SK-N-MC (cell line): ENCODE measurements around the gene CLMP.
"Not testable (repeated sequence)": the region's sequence is repeated elsewhere in the genome, so short reads cannot be mapped to it uniquely, and the experiment has no call there.

Source experiments
- DNase-seq: peaks from one replicate; pipeline ENCODE4 v3.0.0-alpha.2; 2011; ENCODE audit warnings: low read depth, low spot score
- H3K27ac ChIP-seq: fragments of 200-600 bp; sonication (generic); 2 replicates; pipeline ENCODE4 v1.5.1; 2016; ENCODE audit warnings: mixed run types
- H3K36me3 ChIP-seq: fragments of 200-600 bp; sonication (generic); 2 replicates; pipeline ENCODE4 v1.6.1; 2017; ENCODE audit warnings: antibody characterized with exemption, low read length, mixed read lengths; ENCODE audit not compliant: insufficient read depth
- H3K4me3 ChIP-seq: fragments of 200-600 bp; sonication (generic); 2 replicates; pipeline ENCODE4 v1.5.1; 2016
- H3K9ac ChIP-seq: fragments of 200-600 bp; sonication (generic); 2 replicates; pipeline ENCODE4 v1.8.0; 2017; ENCODE audit warnings: mixed run types, mixed read lengths; ENCODE audit not compliant: insufficient read length
- H3K9me3 ChIP-seq: fragments of 200-600 bp; sonication (generic); 2 replicates; pipeline ENCODE4 v1.6.1; 2017; ENCODE audit warnings: low read depth, mild to moderate bottlenecking, antibody characterized with exemption, low read length, moderate library complexity, mixed read lengths
- EZH2 ChIP-seq: fragments of 200-600 bp; sonication (generic); IDR thresholded peaks from one replicate; pipeline ENCODE4 v1.6.1; 2017; ENCODE audit warnings: antibody characterized with exemption
- FOXP2 ChIP-seq: optimal IDR thresholded peaks from 2 replicates; pipeline ENCODE3; 2011; ENCODE audit warnings: mild to moderate bottlenecking, moderate library complexity; ENCODE audit not compliant: insufficient read depth; ENCODE audit errors: extremely low read length, control extremely low read depth
- POLR2AphosphoS5 ChIP-seq: IDR thresholded peaks from 2 replicates; pipeline ENCODE4 v1.6.1; 2012; ENCODE audit warnings: mild to moderate bottlenecking, low read depth, low read length, borderline replicate concordance

CLMP gene

DNA sequence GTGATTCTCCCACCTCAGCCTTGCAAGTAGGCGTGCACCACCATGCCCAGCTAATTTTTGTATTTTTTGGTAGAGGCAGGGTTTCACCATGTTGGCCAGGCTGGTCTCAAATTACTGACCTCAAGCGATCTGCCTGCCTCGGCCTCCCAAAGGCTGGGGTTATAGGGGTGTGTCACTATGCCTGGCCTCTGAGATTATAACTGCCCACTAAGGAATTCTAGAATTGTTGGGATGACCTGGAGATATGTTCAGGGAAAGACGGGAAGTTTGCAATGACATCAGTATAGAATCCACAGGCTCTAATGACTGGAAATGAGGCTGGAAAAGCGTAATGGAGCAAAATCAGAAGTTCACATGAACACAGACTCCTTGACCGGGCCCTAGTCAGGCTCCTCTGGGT lies 62.2 kb downstream of the CLMP start:
- no peak overlapping the region for H3K4me3 ChIP-seq
- H3K36me3 ChIP-seq, result peaks cover 9% of the 10 kb centered on the region; the same call in 1 of the 2 replicates
- DNase-seq, result no peak
- H3K27ac ChIP-seq, result peak overlapping the region; percentile 70; the same call in 1 of the 2 replicates
- H3K9me3 ChIP-seq, result no peaks in the 10 kb centered on the region
- no peak overlapping the region for H3K9ac ChIP-seq
- TF ChIP-seq EZH2 (no peak), FOXP2 (no peak), POLR2AphosphoS5 (no peak)

DNA sequence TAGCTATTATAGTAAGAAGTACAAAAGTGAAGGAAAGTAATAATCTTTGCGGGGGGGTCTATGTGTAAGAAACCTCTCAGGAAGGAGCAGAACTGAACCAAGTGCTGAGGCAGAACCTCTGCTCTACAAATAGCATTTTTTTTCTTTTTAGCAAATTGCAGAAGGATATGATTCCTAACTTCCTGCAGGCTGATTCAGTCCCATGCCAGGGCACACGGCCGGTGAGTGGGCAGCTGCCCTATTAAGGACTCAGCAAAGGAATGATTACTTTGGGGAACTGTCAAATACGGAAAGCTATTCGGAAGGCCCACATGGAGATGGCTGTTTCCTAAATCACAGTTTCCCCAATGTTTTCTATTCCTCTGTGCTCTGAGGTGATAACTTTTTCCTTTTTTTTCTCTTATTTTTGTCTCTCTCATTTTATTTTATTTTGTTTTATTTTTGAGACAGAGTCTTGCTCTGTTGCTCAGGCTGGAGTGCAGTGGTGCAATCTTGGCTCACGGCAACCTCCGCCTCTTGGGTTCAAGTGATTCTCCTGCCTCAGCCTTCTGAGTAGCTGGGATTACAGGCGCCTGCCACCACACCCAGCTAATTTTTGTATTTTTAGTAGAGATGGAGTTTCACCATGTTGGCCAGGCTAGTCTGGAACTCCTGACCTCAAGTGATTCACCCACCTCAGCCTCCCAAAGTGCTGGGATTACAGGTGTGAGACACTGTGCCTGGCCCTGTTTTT lies 62.8 kb downstream of the CLMP start:
- H3K4me3 ChIP-seq, H3K9me3 ChIP-seq, H3K9ac ChIP-seq, H3K36me3 ChIP-seq, DNase-seq: not testable (repeated sequence)
- H3K27ac ChIP-seq, result peak overlapping the region; percentile 57

DNA sequence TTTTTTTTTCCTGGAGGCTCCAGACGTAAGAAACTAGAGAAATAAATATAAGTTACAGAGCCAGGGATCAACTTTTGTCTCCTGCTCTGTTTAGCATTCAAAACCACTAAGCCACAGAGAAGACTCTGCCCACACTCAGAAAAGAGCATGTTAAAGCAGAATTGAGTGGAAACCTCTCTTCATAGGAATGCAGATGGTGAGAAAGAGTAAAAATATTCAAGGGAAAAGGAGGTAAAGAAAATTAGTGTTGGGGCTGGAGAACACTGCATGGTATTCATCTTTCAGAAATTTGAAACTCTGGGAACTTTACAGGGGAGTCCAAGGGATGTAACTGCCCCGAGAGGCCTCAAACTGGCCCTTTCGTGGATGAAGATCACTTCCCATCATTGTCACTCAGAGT lies 65.1 kb downstream of the CLMP start:
- Histone ChIP-seq H3K4me3 (peak overlapping the region; percentile 10; the same call in 1 of the 2 replicates), H3K9ac (peak overlapping the region; percentile 55), H3K27ac (peak overlapping the region; percentile 95), H3K9me3 (no peaks in the 10 kb centered on the region), H3K36me3 (peaks cover 9% of the 10 kb centered on the region; the same call in 1 of the 2 replicates)
- DNase-seq, result no peak
- TF ChIP-seq FOXP2 (no peak), POLR2AphosphoS5 (no peak), EZH2 (no peak)

DNA sequence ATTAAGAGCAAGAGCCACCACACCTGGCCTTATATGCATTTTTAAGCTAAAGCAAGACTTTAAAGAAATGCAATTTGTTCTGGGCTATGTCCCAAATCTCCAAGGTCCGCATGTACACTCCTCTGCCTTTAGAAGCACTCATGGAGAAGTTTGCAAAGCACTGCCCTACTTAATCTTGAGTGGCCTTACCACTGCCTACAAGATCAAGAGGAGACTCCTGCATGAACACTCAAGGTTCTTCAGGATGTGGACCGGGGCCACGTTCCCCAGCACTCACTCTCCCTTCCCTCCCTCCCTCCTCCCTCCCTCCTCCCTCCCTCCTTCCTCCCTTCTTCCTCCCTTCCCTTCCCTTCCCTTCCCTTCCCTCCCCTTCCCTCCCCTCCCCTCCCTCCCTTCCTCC lies 69.9 kb downstream of the CLMP start:
- no peak overlapping the region for H3K4me3 ChIP-seq
- no peaks in the 10 kb centered on the region for H3K9me3 ChIP-seq
- no peak overlapping the region for H3K9ac ChIP-seq
- H3K36me3 ChIP-seq, result peaks cover 9% of the 10 kb centered on the region; the same call in 1 of the 2 replicates
- DNase-seq, result no peak
- TF ChIP-seq FOXP2 (no peak), POLR2AphosphoS5 (no peak), EZH2 (no peak)
- peak overlapping the region; percentile 19; the same call in 1 of the 2 replicates for H3K27ac ChIP-seq

DNA sequence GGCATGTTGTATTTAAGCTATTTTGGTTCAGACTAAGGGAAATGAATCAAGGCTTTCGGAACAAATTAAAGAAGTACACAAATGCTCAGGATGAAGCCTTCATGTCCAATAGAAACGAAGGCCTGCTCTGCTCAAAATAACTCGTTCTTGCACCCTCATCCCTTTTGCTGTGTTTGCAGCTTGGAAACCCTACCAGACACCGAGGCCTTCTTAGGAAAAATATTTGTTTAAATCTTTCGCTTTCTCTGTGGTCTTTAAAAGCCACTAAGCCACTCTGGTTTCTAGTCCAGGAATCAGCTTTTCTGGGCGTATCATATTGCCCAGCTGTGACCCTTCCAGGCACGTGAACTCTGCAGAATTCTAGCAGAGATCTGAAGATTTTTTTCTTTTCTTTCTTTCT lies 72.2 kb downstream of the CLMP start:
- no peak for DNase-seq
- Histone ChIP-seq H3K4me3 (no peak overlapping the region), H3K27ac (peak overlapping the region; percentile 75), H3K9me3 (no peaks in the 10 kb centered on the region), H3K9ac (peak overlapping the region; percentile 36), H3K36me3 (no peaks in the 10 kb centered on the region)
- TF ChIP-seq FOXP2 (no peak), POLR2AphosphoS5 (no peak), EZH2 (no peak)

DNA sequence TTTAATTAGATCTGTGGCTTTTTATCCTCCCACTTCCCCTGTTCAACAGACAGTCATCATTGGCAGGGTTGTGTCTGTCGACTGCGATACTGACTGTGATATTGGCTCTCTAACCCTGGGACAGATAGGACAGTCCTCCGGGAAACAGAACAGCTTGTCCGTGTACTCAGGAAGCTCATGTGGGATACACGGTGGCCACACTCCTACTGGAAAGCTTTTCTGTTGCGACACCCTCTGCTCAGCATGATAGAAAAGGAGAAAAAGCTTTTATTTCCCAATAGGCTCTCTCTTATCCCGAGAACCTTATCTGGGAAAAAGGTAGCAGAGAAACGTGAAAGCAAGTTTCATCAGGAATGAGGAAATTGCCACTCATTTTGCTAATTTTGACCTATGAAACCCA lies 72.7 kb downstream of the CLMP start:
- no peaks in the 10 kb centered on the region; the same call in 1 of the 2 replicates for H3K36me3 ChIP-seq
- H3K9me3 ChIP-seq, result no peaks in the 10 kb centered on the region
- no peak overlapping the region for H3K4me3 ChIP-seq
- TF ChIP-seq POLR2AphosphoS5 (no peak), FOXP2 (no peak), EZH2 (no peak)
- peak overlapping the region; percentile 75 for H3K27ac ChIP-seq
- DNase-seq, result no peak
- H3K9ac ChIP-seq, result peak overlapping the region; percentile 36

DNA sequence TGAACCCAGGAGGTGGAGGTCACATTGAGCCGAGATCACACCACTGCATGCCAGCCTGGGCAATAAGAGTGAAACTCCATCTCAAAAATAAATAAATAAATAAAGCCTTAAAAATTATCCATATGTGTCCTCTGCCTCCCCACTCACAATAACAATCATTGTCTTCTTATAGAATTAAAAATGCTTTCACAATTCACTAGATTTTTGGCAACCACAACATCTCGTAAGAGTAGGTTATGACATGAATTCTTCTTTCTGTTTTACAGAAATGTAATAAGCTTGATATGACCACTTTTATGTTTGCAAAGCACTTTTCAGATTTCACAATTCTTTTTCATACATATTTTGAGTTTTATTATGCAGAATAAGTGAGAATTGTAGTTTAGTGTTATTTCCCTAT lies 78.6 kb downstream of the CLMP start:
- no peak overlapping the region for H3K4me3 ChIP-seq
- H3K36me3 ChIP-seq, result peaks cover 16% of the 10 kb centered on the region; the same call in 1 of the 2 replicates
- no peaks in the 10 kb centered on the region for H3K9me3 ChIP-seq
- DNase-seq, result no peak
- no peak overlapping the region; the same call in 1 of the 2 replicates for H3K27ac ChIP-seq
- H3K9ac ChIP-seq, result no peak overlapping the region
- TF ChIP-seq EZH2, result no peak
- TF ChIP-seq FOXP2, result no peak
- no peak for TF ChIP-seq POLR2AphosphoS5

DNA sequence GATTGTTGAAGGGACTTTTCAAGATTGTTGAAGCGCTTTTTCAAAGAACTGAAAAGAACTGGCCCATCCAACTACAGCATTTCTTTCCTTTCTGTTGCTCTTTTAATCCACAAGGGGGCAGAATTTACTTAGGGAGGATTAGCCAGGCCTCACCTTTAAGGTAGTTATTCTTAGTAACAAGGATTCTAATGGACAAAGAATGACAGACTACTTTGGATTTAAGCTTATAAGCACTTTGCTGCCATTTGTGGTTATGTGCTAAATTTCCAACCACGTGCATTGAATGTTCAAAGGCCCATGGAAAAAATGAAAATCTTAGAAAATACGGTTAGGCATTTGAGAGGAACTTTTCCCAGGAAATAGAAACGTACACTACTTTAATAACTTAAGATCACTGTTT lies 83.6 kb downstream of the CLMP start:
- H3K9ac ChIP-seq, result no peak overlapping the region
- no peak for DNase-seq
- no peaks in the 10 kb centered on the region for H3K9me3 ChIP-seq
- peak overlapping the region; percentile 37; the same call in 1 of the 2 replicates for H3K27ac ChIP-seq
- TF ChIP-seq EZH2, result no peak
- no peak for TF ChIP-seq FOXP2
- TF ChIP-seq POLR2AphosphoS5, result no peak
- H3K36me3 ChIP-seq, result peaks cover 14% of the 10 kb centered on the region; the same call in 1 of the 2 replicates
- no peak overlapping the region for H3K4me3 ChIP-seq

DNA sequence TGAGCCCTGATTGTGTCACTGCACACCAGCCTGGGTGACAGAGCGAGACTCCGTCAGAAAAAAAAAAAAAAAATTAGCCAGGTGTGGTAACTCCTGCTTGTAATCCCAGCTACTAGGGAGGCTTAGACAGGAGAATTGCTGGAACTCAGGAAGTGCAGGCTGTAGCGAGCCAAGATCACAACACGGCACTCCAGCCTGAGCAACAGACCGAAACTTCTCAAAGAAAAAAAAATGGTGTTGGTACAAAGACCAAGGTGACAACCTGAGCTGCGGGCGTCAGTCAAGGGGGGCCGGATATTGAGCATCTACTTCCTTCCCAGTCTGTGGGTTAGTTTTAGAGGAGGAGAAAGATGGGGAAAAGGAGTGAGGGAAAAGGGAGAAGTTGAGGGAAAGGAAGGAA lies 84.7 kb downstream of the CLMP start:
- H3K9ac ChIP-seq, result no peak overlapping the region
- no peaks in the 10 kb centered on the region for H3K9me3 ChIP-seq
- no peak for DNase-seq
- H3K36me3 ChIP-seq, result peaks cover 5% of the 10 kb centered on the region; the same call in 1 of the 2 replicates
- no peak overlapping the region for H3K27ac ChIP-seq
- no peak for TF ChIP-seq EZH2
- TF ChIP-seq POLR2AphosphoS5, result no peak
- no peak for TF ChIP-seq FOXP2
- no peak overlapping the region for H3K4me3 ChIP-seq
